Caki2 (cell line): Measurements from ENCODE around the gene KRTAP10-6. TPM values are rescaled to one million over a fixed set of nuclear protein-coding genes. Genes with fewer than 3 reads are reported as not detected.
"Not testable (repeated sequence)": the region's sequence is repeated elsewhere in the genome, so short reads cannot be mapped to it uniquely, and the experiment has no call there.

Experiments
- DNase-seq: peaks from one replicate; pipeline ENCODE4 v3.0.0-alpha.2; 2015; ENCODE audit warnings: low read depth
- in situ Hi-C: cut with HindIII; loops from 2 replicates; pipeline ENCODE4 v1.10.0; 2016; ENCODE audit warnings: low sequenced_read_pairs, low pct_unique_long_range_greater_than_20kb, mixed read lengths
- total RNA-seq: library from RNA; depleted of rRNA; stranded (reverse); fragments of >200 nt; shearing (Covaris generic); gene quantifications from 2 replicates; pipeline ENCODE4 v1.2.3, GENCODE V29; 2014; ENCODE audit warnings: low replicate concordance

The KRTAP10-6 gene
- total RNA-seq, 1 experiment from 2014 or later = not detected

- no peak for DNase-seq
- in situ Hi-C loops = no loop called here
These were observed 10.2 kb upstream of the KRTAP10-6 start for GRCh38 chr21:44602463-44602850.

GRCh38 chr21:44601596-44602462, 9.5 kb upstream of the KRTAP10-6 start:
- DNase-seq = no peak
- in situ Hi-C loops = no loop called here

GRCh38 chr21:44601091-44601490, 8.8 kb upstream of the KRTAP10-6 start:
- DNase-seq, in situ Hi-C loops: not testable (repeated sequence)

- in situ Hi-C loops, DNase-seq: not testable (repeated sequence)
These were observed 8.0 kb upstream of the KRTAP10-6 start, which contains the start of gene KRTAP10-7 for GRCh38 chr21:44600118-44600978. Gene KRTAP10-7, plus strand, starts transcription at chr21:44600597. Its CDS starts 25 bp downstream, at chr21:44600622.

- in situ Hi-C loops = no loop called here
- no peak for DNase-seq
These were observed 7.1 kb upstream of the KRTAP10-6 start for GRCh38 chr21:44599264-44600029.

GRCh38 chr21:44598061-44598460, 5.8 kb upstream of the KRTAP10-6 start:
- in situ Hi-C loops = no loop called here
- DNase-seq = no peak

- DNase-seq = peak; percentile 54
- in situ Hi-C loops = no loop called here
These were observed 3.9 kb upstream of the KRTAP10-6 start for GRCh38 chr21:44596068-44596725.

GRCh38 chr21:44595524-44595923, 3.2 kb upstream of the KRTAP10-6 start:
- no peak for DNase-seq
- in situ Hi-C loops = no loop called here

GRCh38 chr21:44594406-44594916, 2.2 kb upstream of the KRTAP10-6 start:
- DNase-seq = no peak
- in situ Hi-C loops = no loop called here

GRCh38 chr21:44593598-44594405, 1.5 kb upstream of the KRTAP10-6 start:
- in situ Hi-C loops = no loop called here
- no peak for DNase-seq

GRCh38 chr21:44591801-44592130, 539 bp downstream of the KRTAP10-6 start:
- in situ Hi-C loops, DNase-seq: not testable (repeated sequence)

GRCh38 chr21:44590897-44591800, 1.2 kb downstream of the KRTAP10-6 start:
- DNase-seq, in situ Hi-C loops: not testable (repeated sequence)

GRCh38 chr21:44590311-44590721, 2.0 kb downstream of the KRTAP10-6 start:
- in situ Hi-C loops = no loop called here
- DNase-seq = no peak

GRCh38 chr21:44589586-44590305, 2.6 kb downstream of the KRTAP10-6 start:
- DNase-seq = no peak
- in situ Hi-C loops = no loop called here

GRCh38 chr21:44589094-44589493, 3.2 kb downstream of the KRTAP10-6 start:
- no peak for DNase-seq
- in situ Hi-C loops = no loop called here
